Activated effector memory CD4-positive, alpha-beta T cell treated with Interleukin-2 at 50 U/mL for 16 hours (primary cell): ENCODE results near the gene ANK2.

Experiments used
- DNase-seq: peaks from one replicate; pipeline ENCODE4 v3.0.0-alpha.2; 2020

ANK2 gene

GRCh38 chr4:113101669-113102068 lies 52.2 kb downstream of the ANK2 start:
- DNase-seq = no peak

GRCh38 chr4:113103556-113103955 lies 54.1 kb downstream of the ANK2 start:
- no peak for DNase-seq

DNA sequence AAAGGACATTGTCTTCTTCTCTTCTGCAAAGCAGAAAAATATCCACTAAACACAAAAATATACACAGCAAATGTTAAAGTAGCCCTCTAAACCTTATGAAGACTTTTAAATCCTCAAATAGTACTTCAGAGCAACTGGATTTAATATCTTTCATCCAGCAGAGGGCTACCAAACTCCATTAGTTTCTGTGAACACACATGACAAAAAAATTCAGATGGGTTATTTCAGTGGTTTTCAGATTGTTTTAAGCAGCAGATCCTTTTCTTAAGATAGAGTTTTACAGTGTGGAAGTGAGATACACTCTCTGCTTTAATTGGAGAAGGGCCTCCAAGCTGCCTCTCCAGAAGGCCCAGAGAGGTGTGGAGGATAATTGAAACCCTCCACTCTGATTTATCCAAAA lies 56.7 kb downstream of the ANK2 start:
- no peak for DNase-seq

- DNase-seq = no peak
Measured at GRCh38 chr4:113109106-113109718, 59.8 kb downstream of the ANK2 start.

- no peak for DNase-seq
Measured at GRCh38 chr4:113112338-113112978, 63.0 kb downstream of the ANK2 start.

GRCh38 chr4:113113151-113113550 lies 63.7 kb downstream of the ANK2 start:
- no peak for DNase-seq

DNA sequence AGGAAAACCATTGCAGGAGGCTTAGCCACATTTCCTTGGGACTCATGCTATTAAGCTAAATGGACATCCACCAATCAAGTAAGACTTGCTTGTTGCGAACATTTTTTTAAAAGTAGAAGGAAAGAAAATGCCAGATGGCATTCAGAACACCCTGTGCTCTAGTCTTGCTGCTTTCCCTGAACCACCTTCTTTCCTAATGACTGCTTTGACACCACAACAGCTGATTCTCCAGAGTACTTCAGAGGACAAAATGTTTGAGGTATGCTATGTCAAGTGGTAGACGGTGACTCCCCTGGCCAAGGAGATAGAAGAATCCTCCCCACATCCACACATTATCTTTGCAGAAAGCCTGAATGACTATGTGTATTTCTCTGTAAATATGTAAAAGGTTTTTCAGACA lies 65.4 kb downstream of the ANK2 start:
- no peak for DNase-seq

DNA sequence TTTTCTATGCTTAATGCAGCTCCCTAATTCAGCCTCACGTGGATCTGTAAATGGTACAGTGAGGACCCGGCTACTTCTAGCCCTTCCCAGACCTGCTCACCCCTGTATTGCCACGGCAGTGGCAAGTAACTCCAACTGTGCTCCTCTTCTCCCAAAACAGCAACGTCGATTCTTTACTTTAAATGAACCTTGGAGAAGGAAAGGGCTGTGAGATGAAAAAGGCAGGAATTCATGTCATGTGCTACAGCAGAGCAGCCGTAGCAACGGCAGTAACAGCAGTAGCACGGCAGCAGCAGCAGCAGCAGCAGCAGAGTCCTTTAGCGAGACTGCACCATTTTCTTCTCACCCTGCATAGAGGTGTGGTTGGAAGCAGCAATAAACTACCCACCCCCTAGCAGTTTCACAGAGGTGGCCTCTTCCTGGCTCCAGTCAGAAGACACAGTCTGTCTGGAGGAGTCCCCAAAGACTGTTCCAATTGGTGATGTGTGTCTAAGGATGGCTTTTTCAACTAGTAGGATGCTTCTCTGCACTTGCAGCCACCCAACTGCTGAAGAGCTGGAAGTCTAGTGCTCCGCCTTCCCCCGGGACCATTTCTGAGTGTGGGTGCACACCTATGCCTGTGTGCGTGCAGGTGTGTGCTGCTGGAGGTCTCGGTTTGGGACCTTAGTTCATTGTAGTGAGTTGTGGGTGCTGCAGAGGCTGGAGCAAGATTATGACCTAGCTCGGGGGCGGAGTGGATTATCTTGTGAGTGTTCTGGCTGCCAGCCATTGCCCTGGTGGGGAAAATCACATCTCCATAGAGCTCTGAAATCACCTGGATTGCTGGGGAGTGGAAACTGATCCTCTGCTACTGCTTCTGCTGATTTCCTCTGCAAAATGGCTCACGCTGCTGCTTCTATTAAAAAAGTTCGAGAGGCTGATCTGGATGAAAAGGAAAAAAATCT lies 67.2 kb downstream of the ANK2 start:
- DNase-seq = no peak

DNA sequence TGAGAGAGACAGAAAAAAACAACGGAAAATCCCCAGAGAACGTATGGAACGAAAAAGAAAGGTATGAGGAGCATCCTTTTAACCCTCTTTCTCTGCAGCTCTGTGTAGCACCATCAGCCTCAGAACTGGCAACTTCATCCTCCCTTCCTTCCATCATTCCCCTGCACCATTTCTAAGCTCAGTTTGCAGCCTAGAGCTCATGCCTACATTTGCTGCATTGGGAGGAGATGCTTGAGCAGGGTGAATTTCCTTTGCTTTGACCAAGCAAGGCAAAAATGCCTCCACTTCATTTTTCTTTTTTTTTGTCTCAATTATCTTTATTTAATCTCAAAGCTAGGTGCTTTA lies 67.9 kb downstream of the ANK2 start:
- no peak for DNase-seq

DNA sequence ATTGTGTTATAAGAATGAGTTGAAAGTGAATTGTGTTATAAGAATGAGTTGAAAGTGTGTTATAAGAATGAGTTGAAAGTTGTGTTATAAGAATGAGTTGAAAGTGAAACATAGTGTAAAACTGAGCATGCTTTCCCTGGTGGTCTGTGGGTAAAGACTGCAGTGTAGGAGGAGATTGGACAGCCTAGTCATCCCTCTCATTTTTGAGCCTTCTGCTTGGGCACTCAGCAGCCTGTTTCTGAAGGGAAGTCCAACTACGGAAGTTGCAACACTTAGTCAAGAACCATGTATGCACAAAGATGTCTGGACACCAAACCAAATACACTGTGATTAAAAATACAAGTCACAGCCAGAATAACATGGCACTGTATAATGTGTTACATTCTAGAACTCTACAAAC lies 72.6 kb downstream of the ANK2 start:
- no peak for DNase-seq

DNA sequence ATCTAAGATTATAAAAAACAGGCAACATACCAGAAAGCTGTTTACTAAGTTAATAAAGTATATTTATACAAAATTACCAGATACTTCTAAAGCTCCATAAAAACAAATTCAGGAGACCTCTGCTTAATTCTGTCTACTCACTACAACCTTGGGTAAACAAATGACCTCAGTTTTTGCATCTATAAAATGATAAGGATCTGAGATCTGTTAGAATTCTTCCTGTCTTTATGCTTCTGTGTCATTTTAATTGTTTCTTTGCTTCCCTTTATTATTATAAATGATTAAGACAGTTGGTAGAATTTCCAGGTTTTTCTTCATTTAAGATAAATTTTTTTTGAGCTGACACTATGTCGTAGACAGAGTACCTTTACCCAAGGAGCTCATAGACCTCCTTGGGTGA lies 76.0 kb downstream of the ANK2 start:
- no peak for DNase-seq

GRCh38 chr4:113131136-113131535 lies 81.7 kb downstream of the ANK2 start:
- no peak for DNase-seq

DNA sequence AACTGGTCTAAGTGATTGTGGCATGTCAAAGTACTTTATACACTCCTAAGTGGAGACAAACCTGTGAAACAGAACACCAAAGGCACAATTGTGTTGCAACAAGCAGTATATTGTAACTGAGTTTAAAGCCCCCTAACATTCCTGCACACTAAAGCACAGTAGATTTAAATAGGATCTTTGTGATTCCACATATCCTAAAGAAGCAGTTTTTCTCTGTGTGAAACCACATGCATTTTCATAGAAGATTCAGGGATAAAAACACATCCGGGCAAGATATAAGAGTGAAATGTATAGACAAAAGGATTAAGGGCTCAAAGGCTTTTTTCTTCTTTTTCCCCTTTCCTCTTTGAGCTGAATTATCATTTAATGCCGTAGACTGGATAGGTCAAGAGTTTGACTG lies 82.2 kb downstream of the ANK2 start:
- DNase-seq = no peak

GRCh38 chr4:113141901-113142346 lies 92.5 kb downstream of the ANK2 start:
- DNase-seq = no peak

DNA sequence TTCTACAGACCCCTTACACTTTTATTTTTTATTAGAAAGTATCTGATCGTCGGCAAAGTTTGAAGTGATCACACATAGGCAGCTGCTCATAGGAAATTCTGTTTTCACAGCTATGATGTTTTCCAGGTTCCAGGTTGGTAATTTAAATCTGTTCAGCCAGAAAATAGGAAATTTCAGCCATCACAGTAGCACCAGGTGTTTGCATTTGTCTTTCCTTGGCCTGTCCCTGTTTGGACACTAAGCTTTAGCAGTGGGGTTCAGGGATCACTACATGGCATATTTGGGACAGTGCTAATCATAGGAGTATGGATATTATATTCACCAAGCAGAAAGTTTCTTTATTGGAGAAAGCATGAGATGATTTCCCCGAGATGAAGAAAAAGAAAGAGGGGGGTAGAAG lies 92.9 kb downstream of the ANK2 start:
- no peak for DNase-seq

- DNase-seq = no peak
Measured at GRCh38 chr4:113144091-113144490, 94.6 kb downstream of the ANK2 start.

GRCh38 chr4:113145147-113145518 lies 95.7 kb downstream of the ANK2 start:
- no peak for DNase-seq

- no peak for DNase-seq
Measured at GRCh38 chr4:113145519-113146291, 96.3 kb downstream of the ANK2 start.

DNA sequence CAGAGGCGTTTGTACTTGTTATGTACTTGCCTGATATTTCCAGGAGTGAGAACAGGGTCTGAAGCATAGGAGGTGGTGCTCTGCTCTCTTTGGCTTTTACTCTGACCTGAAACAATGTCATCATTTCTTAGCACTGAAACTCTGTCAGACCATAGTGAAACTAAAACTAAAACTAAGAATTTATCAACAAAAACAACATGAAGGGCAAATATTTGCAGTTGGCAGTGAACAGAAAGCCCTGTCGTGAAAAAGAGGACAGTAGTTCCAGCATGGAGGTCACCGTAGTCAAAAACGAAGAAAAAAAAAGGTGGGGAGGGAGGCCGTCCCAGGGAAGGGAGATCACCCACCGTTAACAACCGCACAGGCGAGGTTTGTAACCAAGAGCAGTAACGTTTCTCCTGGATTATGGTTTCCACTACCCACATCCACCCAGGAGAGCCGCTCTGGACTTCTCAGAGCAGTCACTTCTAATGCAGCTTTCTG lies 97.5 kb downstream of the ANK2 start:
- no peak for DNase-seq

DNA sequence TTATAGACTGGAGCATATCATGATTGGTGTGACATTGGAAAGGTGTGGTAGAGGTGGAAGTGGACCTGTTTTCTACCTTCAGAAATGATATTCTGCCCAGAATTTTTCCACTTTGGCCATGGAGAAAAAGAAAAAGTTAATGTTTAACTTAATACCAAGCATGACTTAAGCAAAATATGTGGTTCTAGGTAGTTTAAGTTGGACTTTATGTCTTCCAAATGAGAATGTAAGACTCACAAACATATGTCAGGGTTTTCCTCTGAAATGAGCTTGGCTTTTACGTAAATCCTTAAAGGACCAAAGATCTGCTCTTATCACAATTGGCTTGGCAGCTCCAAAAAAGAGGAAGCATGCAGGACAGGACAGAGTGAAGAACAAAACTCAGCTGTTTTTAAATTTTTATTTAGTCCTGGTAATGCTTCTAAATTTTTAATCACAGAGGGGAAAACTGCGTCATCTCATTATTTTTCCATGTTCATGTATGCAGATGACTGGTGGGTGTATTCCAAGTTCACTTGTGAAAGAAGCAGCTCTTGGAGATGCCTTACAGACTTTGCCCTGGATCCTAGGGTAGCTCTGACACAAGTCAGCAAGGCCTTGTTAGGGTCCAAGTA lies 98.2 kb downstream of the ANK2 start:
- DNase-seq = no peak

GRCh38 chr4:113148925-113149324 lies 99.5 kb downstream of the ANK2 start:
- no peak for DNase-seq

DNA sequence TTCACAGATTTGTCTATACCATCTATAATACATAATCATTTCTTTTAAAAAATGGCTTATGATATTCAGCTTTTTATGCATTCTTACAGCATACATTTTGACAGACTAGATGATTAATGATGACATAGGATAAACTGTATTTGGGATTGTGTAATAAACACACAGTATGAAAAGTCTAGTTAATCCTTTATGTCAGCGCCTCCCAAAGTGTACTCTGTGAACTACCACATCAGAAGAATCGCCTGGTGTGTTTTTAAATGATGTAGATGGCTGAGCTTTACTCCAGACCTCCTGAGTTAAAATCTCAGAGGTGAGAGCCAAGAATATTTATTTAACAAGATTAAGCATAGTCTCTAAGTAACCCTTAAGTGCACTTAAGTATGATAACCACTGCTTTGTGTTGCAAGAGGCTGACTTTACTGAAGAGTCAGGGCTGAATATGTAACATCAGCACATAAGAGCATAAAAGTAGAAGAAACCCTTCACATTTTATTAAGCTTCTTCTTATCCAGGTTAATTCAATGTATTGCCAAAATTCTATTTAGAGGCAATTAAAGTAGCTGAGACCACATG lies 104.2 kb downstream of the ANK2 start:
- no peak for DNase-seq
